IMR-90 (cell line): Measurements from ENCODE around the gene AP3M1.

Experiments
- BHLHE40 ChIP-seq: fragments of 150-350 bp; IDR thresholded peaks from 2 replicates; pipeline ENCODE4 v1.6.1; 2016; ENCODE audit warnings: mild to moderate bottlenecking, low read depth, low read length
- CHD1 ChIP-seq: IDR thresholded peaks from 2 replicates; pipeline ENCODE4 v1.6.1; 2012; ENCODE audit warnings: low read depth, low read length, improper control_type of control experiment
- MXI1 ChIP-seq: IDR thresholded peaks from 2 replicates; pipeline ENCODE4 v1.6.1; 2012; ENCODE audit warnings: low read depth, mild to moderate bottlenecking, low read length, moderate library complexity, borderline replicate concordance
- POLR2A ChIP-seq: IDR thresholded peaks from 2 replicates; pipeline ENCODE4 v1.6.1; 2012; ENCODE audit warnings: mild to moderate bottlenecking, low read depth, low read length
- RAD21 ChIP-seq: IDR thresholded peaks from 2 replicates; pipeline ENCODE4 v1.6.1; 2012; ENCODE audit warnings: low read length, improper control_type of control experiment
- RCOR1 ChIP-seq: IDR thresholded peaks from 2 replicates; pipeline ENCODE4 v1.6.1; 2012; ENCODE audit warnings: mild to moderate bottlenecking, low read length, improper control_type of control experiment; ENCODE audit not compliant: insufficient replicate concordance
- RFX5 ChIP-seq: IDR thresholded peaks from 2 replicates; pipeline ENCODE4 v1.8.0; 2012; ENCODE audit warnings: low read depth, mild to moderate bottlenecking, low read length, moderate library complexity
- SMC3 ChIP-seq: fragments of 150-350 bp; IDR thresholded peaks from 2 replicates; pipeline ENCODE4 v1.6.1; 2016; ENCODE audit warnings: low read depth, mild to moderate bottlenecking, antibody characterized with exemption, low read length, moderate library complexity
- TF ChIP-seq, protein P1 (sequence below): conservative IDR thresholded peaks from 2 replicates; pipeline ENCODE4 v1.5.1; 2012; ENCODE audit warnings: mild to moderate bottlenecking, low read depth, low read length, improper control_type of control experiment
- TF ChIP-seq, protein P2 (sequence below): fragments of 150-350 bp; IDR thresholded peaks from 2 replicates; pipeline ENCODE4 v1.6.1; 2017; ENCODE audit warnings: mild to moderate bottlenecking, antibody characterized with exemption, low read length, low read depth
- TF ChIP-seq, protein P3 (sequence below): fragments of 150-350 bp; IDR thresholded peaks from 2 replicates; pipeline ENCODE4 v1.6.1; 2016; ENCODE audit warnings: low read depth, mild to moderate bottlenecking, low read length, moderate library complexity, borderline replicate concordance

DNA sequence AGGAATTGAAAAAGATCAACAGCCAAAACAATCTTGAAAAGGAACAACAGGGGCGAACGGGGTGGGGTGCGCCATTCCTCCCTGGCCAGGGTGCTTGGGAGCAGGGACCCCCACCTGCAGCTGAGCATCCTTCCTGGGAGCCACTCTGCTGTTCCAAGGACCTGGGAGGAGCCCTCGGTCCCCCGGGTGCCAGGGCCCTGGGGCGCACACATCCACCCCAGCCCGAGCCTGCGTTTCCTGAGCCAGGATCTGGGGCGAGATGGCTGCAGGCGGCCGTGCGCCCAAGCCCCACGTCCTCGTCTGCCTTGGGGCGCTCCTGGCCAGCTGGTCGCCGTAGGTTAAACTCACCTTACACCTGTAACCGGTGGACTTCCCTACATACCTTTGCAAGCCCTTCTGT is 10.6 kb downstream of the AP3M1 start:
- TF ChIP-seq RAD21 (no peak), POLR2A (no peak), RCOR1 (no peak), MXI1 (no peak), BHLHE40 (no peak), CHD1 (no peak), SMC3 (no peak), RFX5 (no peak)
- TF ChIP-seq, protein P1, sequence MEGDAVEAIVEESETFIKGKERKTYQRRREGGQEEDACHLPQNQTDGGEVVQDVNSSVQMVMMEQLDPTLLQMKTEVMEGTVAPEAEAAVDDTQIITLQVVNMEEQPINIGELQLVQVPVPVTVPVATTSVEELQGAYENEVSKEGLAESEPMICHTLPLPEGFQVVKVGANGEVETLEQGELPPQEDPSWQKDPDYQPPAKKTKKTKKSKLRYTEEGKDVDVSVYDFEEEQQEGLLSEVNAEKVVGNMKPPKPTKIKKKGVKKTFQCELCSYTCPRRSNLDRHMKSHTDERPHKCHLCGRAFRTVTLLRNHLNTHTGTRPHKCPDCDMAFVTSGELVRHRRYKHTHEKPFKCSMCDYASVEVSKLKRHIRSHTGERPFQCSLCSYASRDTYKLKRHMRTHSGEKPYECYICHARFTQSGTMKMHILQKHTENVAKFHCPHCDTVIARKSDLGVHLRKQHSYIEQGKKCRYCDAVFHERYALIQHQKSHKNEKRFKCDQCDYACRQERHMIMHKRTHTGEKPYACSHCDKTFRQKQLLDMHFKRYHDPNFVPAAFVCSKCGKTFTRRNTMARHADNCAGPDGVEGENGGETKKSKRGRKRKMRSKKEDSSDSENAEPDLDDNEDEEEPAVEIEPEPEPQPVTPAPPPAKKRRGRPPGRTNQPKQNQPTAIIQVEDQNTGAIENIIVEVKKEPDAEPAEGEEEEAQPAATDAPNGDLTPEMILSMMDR = no peak
- TF ChIP-seq, protein P2, sequence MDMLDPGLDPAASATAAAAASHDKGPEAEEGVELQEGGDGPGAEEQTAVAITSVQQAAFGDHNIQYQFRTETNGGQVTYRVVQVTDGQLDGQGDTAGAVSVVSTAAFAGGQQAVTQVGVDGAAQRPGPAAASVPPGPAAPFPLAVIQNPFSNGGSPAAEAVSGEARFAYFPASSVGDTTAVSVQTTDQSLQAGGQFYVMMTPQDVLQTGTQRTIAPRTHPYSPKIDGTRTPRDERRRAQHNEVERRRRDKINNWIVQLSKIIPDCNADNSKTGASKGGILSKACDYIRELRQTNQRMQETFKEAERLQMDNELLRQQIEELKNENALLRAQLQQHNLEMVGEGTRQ = no peak
- TF ChIP-seq, protein P3, sequence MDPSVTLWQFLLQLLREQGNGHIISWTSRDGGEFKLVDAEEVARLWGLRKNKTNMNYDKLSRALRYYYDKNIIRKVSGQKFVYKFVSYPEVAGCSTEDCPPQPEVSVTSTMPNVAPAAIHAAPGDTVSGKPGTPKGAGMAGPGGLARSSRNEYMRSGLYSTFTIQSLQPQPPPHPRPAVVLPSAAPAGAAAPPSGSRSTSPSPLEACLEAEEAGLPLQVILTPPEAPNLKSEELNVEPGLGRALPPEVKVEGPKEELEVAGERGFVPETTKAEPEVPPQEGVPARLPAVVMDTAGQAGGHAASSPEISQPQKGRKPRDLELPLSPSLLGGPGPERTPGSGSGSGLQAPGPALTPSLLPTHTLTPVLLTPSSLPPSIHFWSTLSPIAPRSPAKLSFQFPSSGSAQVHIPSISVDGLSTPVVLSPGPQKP = no peak
